GM12878 (cell line): ENCODE measurements around the gene SEZ6L2. TPM values are rescaled to one million over a fixed set of nuclear protein-coding genes. Genes with fewer than 3 reads are reported as not detected.

Experiments used
- ATAC-seq: fragments of 200-7000 bp; cut with Tn5 transposase; 3 replicates; pipeline ENCODE4 v1.9.1; 2020; ENCODE audit warnings: mild to moderate bottlenecking, moderate library complexity
- BruUV-seq: library from RNA; stranded (reverse); fragments of 400-500 nt; replicated peaks from 2 replicates; lab custom pipeline; 2021; lab: Mats Ljungman, UMichigan
- CTCF ChIA-PET: fragments of 300-600 bp; sonication (Branson Sonifier 250); formaldehyde crosslinking; extraction: SDS; loops from one replicate; lab custom pipeline; 2021; ENCODE audit warnings: inconsistent platforms; lab: Yijun Ruan, JAX
- POLR2A ChIA-PET: fragments of 350-600 bp; formaldehyde crosslinking; extraction: SDS; loops from one replicate; lab custom pipeline; 2021; ENCODE audit warnings: inconsistent platforms; lab: Charles Lee
- RAD21 ChIA-PET: fragments of 300-600 bp; sonication (Branson Sonifier 250); formaldehyde crosslinking; loops from one replicate; lab custom pipeline; 2023; ENCODE audit warnings: antibody characterized with exemption; ENCODE audit not compliant: unreplicated experiment; lab: Charles Lee
- SMC1A ChIA-PET: fragments of 300-600 bp; sonication (Branson Sonifier 250); formaldehyde crosslinking; loops from one replicate; lab custom pipeline; 2023; ENCODE audit not compliant: unreplicated experiment, uncharacterized antibody; lab: Charles Lee
- DNase-seq: peaks from one replicate; pipeline ENCODE4 v3.0.0-alpha.2; 2011; ENCODE audit warnings: low read depth, low spot score
- FAIRE-seq: peaks from 3 replicates; lab custom pipeline; 2011; peaks lifted over from hg19 to GRCh38; lab: Jason Lieb, UNC
- H2AFZ ChIP-seq: 2 replicates; pipeline ENCODE4 v1.6.0; 2011; ENCODE audit warnings: low read depth, low read length, control low read depth; ENCODE audit not compliant: control insufficient read depth
- H3K27ac ChIP-seq: 2 replicates; pipeline ENCODE4 v1.5.1; 2011; ENCODE audit warnings: control low read depth; ENCODE audit not compliant: control insufficient read depth, insufficient read depth
- H3K27me3 ChIP-seq, 2 experiments: replicated peaks in 1 of 2; 2 replicates each; pipeline versions ENCODE4 v1.6.0 to v1.6.1; 2011; ENCODE audit warnings: low read length in 1 of 2; ENCODE audit not compliant: control insufficient read depth in 2 of 2, insufficient read depth in 2 of 2
- H3K36me3 ChIP-seq, 2 experiments: 2 replicates each; pipeline ENCODE4 v1.5.1; 2011; ENCODE audit warnings: low read length in 1 of 2; ENCODE audit not compliant: control insufficient read depth in 2 of 2, insufficient read depth in 2 of 2
- H3K4me1 ChIP-seq: 2 replicates; pipeline ENCODE4 v1.6.1; 2011; ENCODE audit warnings: mild to moderate bottlenecking, low read length, moderate library complexity, mixed read lengths; ENCODE audit not compliant: control insufficient read depth, insufficient read depth
- H3K4me2 ChIP-seq: 2 replicates; pipeline ENCODE4 v1.6.0; 2011; ENCODE audit warnings: control low read depth; ENCODE audit not compliant: control insufficient read depth, insufficient read depth
- H3K4me3 ChIP-seq: fragments of 200-600 bp; sonication (generic); 2 replicates; pipeline ENCODE4 v1.5.1; 2016
- H3K79me2 ChIP-seq: 2 replicates; pipeline ENCODE4 v1.6.0; 2011; ENCODE audit warnings: low read length; ENCODE audit not compliant: control insufficient read depth, insufficient read depth
- H3K9ac ChIP-seq: 2 replicates; pipeline ENCODE4 v1.8.0; 2011; ENCODE audit warnings: low read length, control low read depth, mixed read lengths; ENCODE audit not compliant: control insufficient read depth, insufficient read depth
- H3K9me3 ChIP-seq: replicated peaks from 3 replicates; pipeline ENCODE4 v1.5.1; 2011; ENCODE audit warnings: mild to moderate bottlenecking, low read length; ENCODE audit not compliant: control insufficient read depth, insufficient read depth
- H4K20me1 ChIP-seq: 2 replicates; pipeline ENCODE4 v1.6.0; 2011; ENCODE audit not compliant: control insufficient read depth, insufficient read depth
- BRCA1 ChIP-seq: IDR thresholded peaks from 2 replicates; pipeline ENCODE4 v1.6.1; 2011; ENCODE audit warnings: low read depth, low read length, improper control_type of control experiment
- CREM ChIP-seq: IDR thresholded peaks from 2 replicates; pipeline ENCODE4 v1.6.1; 2014; ENCODE audit warnings: antibody characterized with exemption, low read depth
- CUX1 ChIP-seq: IDR thresholded peaks from 2 replicates; pipeline ENCODE4 v1.6.1; 2012; ENCODE audit warnings: improper control_type of control experiment, low read depth, low read length; ENCODE audit not compliant: insufficient replicate concordance
- ETV6 ChIP-seq, 2 experiments: fragments of 450-650 bp in 1 of 2; IDR thresholded peaks in 1 of 2; conservative IDR thresholded peaks in 1 of 2; 2 replicates each; pipeline ENCODE4 v1.6.1; 2014; ENCODE audit warnings: antibody characterized with exemption in 1 of 2, borderline replicate concordance in 1 of 2, low read depth in 1 of 2, mild to moderate bottlenecking in 1 of 2, moderate library complexity in 1 of 2
- FOXK2 ChIP-seq: fragments of 450-650 bp; IDR thresholded peaks from 2 replicates; pipeline ENCODE4 v1.6.1; 2017; ENCODE audit warnings: mild to moderate bottlenecking, moderate library complexity
- JUNB ChIP-seq: IDR thresholded peaks from 2 replicates; pipeline ENCODE4 v1.6.1; 2016; ENCODE audit warnings: antibody characterized with exemption, mild to moderate bottlenecking
- MEF2A ChIP-seq: IDR thresholded peaks from 2 replicates; pipeline ENCODE4 v1.6.1; 2011; ENCODE audit warnings: low read depth, mild to moderate bottlenecking, low read length, moderate library complexity; ENCODE audit not compliant: insufficient read depth
- MTA2 ChIP-seq: fragments of 450-650 bp; IDR thresholded peaks from 2 replicates; pipeline ENCODE4 v1.6.1; 2016; ENCODE audit warnings: low read depth, mild to moderate bottlenecking, moderate library complexity
- MYB ChIP-seq: fragments of 150-350 bp; IDR thresholded peaks from 2 replicates; pipeline ENCODE4 v1.6.1; 2014; ENCODE audit warnings: mild to moderate bottlenecking, low read depth, low read length, borderline replicate concordance
- STAT3 ChIP-seq: IDR thresholded peaks from 2 replicates; pipeline ENCODE4 v1.6.1; 2011; ENCODE audit warnings: low read depth, low read length, improper control_type of control experiment
- TBL1XR1 ChIP-seq: IDR thresholded peaks from 2 replicates; pipeline ENCODE4 v1.6.1; 2012; ENCODE audit warnings: low read depth, low read length, improper control_type of control experiment
- WGBS: methylation state at CpG from one replicate; pipeline ENCODE4 v1.1.6; 2016; ENCODE audit warnings: low lambda C conversion rate; ENCODE audit not compliant: insufficient replicate concordance, insufficient coverage; ENCODE audit errors: missing lambda C conversion rate; 5-methylcytosine and 5-hydroxymethylcytosine counted together
- in situ Hi-C: fragments of 300-500 bp; cut with MboI; formaldehyde crosslinking; loops from 9 replicates; pipeline ENCODE4 v1.14.3; 2018; ENCODE audit warnings: mixed read lengths
- intact Hi-C: fragments of 100-400 bp; cut with micrococcal nuclease; formaldehyde crosslinking; loops from one replicate; pipeline ENCODE4 v1.14.2; 2022; ENCODE audit not compliant: unreplicated experiment
- polyA plus RNA-seq, 11 experiments: library from polyadenylated mRNA; depleted of rRNA in 4 of 11; unstranded in 6 of 11; stranded (reverse) in 5 of 11; fragments of >200 nt; fragmentation: Nextera tagmentation in 4 of 11; fragmentation: Illumina TruSeq in 1 of 11; extraction: Ambion mirVana in 4 of 11; extraction: Trizol in 1 of 11; gene quantifications; 1 replicate in 1 of 11; 2 replicates in 10 of 11; pipeline versions ENCODE4 v1.2.1 to v1.2.3, GENCODE V29; 2011 to 2016; ENCODE audit warnings: inconsistent platforms in 2 of 11, missing spikeins in 2 of 11, low read depth in 1 of 11
- total RNA-seq, 4 experiments: library from RNA; depleted of rRNA in 3 of 4; stranded (reverse); fragments of >200 nt in 3 of 4; fragmentation: Illumina TruSeq in 1 of 4; extraction: Trizol in 1 of 4; gene quantifications; 2 replicates each; pipeline versions ENCODE4 v1.2.1 to v1.2.3, GENCODE V29; 2013 to 2021

Gene SEZ6L2
- total and polyA plus RNA-seq, 10 of the 15 experiments (the other 5 are each of a cell fraction or from before 2014, with no cell fraction given): 0.06 to 0.49 TPM; not detected in 8

- SMC1A ChIA-PET: interaction anchor here (0.6 to 1.1 kb wide), 2 partner anchors 34 to 119 kb away, joined by 3 read pairs; no protein-coding TSS in a partner anchor
- no peaks in the 10 kb centered on the region for H3K27me3 ChIP-seq
- BruUV-seq: no TSS peak
Measured at GRCh38 chr16:29857133-29857760, 42.1 kb downstream of the SEZ6L2 start.

More at GRCh38 chr16:29857133-29857760, 42.1 kb downstream of the SEZ6L2 start:
- TF ChIP-seq MEF2A: no peak
- TF ChIP-seq FOXK2: no peak
- no peak for TF ChIP-seq CREM
- TF ChIP-seq CUX1: no peak
- no peak for TF ChIP-seq ETV6 (conservative IDR thresholded peaks at IDR 0.05 in 1 of 2, IDR thresholded peaks at IDR 0.05 in 1 of 2; ENCODE audit: borderline replicate concordance in 1 of 2, low read depth in 1 of 2)
- no peak for TF ChIP-seq MYB
- no peak for TF ChIP-seq STAT3
- no peak for TF ChIP-seq MTA2
- TF ChIP-seq BRCA1: no peak
- no peak for TF ChIP-seq JUNB
- no peak for TF ChIP-seq TBL1XR1
- in situ Hi-C loops (no loop called here), intact Hi-C loops (no loop called here)
- DNase-seq: no peak
- H3K79me2 ChIP-seq: no peaks in the 10 kb centered on the region
- no peak overlapping the region for H3K4me2 ChIP-seq
- H4K20me1 ChIP-seq: no peaks in the 10 kb centered on the region
- ATAC-seq: no peak
- no peak overlapping the region for H3K27ac ChIP-seq
- ChIA-PET POLR2A (interaction anchor here (0.6 kb wide), 1 partner anchor 888 kb away, joined by 3 read pairs; no protein-coding TSS in a partner anchor), CTCF (interaction anchor here (0.6 to 1.9 kb wide), 2 partner anchors 9 to 33 kb away, joined by 3 to 11 read pairs; no protein-coding TSS in a partner anchor), RAD21 (no interaction called here)
- peaks cover 0 to 3% of the 10 kb centered on the region in 2 experiments; a peak in 2 of 4 replicates for H3K36me3 ChIP-seq
- no peaks in the 10 kb centered on the region for H3K4me1 ChIP-seq
- FAIRE-seq: no peak
- H3K9ac ChIP-seq: no peak overlapping the region
- no peak overlapping the region for H2AFZ ChIP-seq
- no peak overlapping the region for H3K4me3 ChIP-seq
- WGBS: 81% methylated on average over 7 of the region's 7 CpGs
- H3K9me3 ChIP-seq: no peaks in the 10 kb centered on the region
